K562 (cell line): Measurements from ENCODE around the gene SLC2A4. TPM values are rescaled to one million over a fixed set of nuclear protein-coding genes. Genes with fewer than 3 reads are reported as not detected.

Source experiments
- ARID2 ChIP-seq: fragments of 450-650 bp; IDR thresholded peaks from 2 replicates; pipeline ENCODE4 v1.6.1; 2017; ENCODE audit warnings: antibody characterized with exemption, mild to moderate bottlenecking
- EP300 ChIP-seq: IDR thresholded peaks from 2 replicates; pipeline ENCODE4 v1.6.1; 2012; ENCODE audit warnings: low read length, improper control_type of control experiment
- KDM4B ChIP-seq, 2 experiments: fragments of 450-650 bp in 1 of 2; sonication (generic) in 1 of 2; IDR thresholded peaks; 2 replicates each; pipeline ENCODE4 v1.6.1; 2016 to 2017; ENCODE audit warnings: borderline replicate concordance in 2 of 2, antibody characterized with exemption in 1 of 2, low read depth in 1 of 2, mild to moderate bottlenecking in 1 of 2
- MYC ChIP-seq, 2 experiments: fragments of 250-450 bp in 1 of 2; sonication (Bioruptor Pico) in 1 of 2; IDR thresholded peaks; 2 replicates each; pipeline versions ENCODE4 v1.5.1 to v1.6.1; 2012 to 2021; ENCODE audit warnings: low read depth in 2 of 2, borderline replicate concordance in 1 of 2, improper control_type of control experiment in 1 of 2, low read length in 1 of 2, mild to moderate bottlenecking in 1 of 2, moderate library complexity in 1 of 2
- NEUROD1 ChIP-seq: fragments of 150-350 bp; IDR thresholded peaks from 2 replicates; pipeline ENCODE4 v1.6.1; 2014; ENCODE audit warnings: borderline replicate concordance, low read length, low read depth; ENCODE audit not compliant: partially characterized antibody
- NFIX ChIP-seq: fragments of 250-450 bp; sonication (Bioruptor Pico); IDR thresholded peaks from 2 replicates; pipeline ENCODE4 v1.4.0; 2020; ENCODE audit warnings: low read depth, mild to moderate bottlenecking, moderate library complexity
- PML ChIP-seq: IDR thresholded peaks from 2 replicates; pipeline ENCODE4 v1.6.1; 2012; ENCODE audit warnings: low read length, inconsistent platforms
- POLR2G ChIP-seq: fragments of 200-400 bp; formaldehyde crosslinking; IDR thresholded peaks from 2 replicates; pipeline ENCODE4 v1.6.1; 2017; ENCODE audit warnings: low read depth, mild to moderate bottlenecking, antibody characterized with exemption, low read length, moderate library complexity
- POLR3A ChIP-seq: IDR thresholded peaks from 2 replicates; pipeline ENCODE4 v1.6.1; 2011; ENCODE audit warnings: borderline replicate concordance, mild to moderate bottlenecking, moderate library complexity; ENCODE audit not compliant: insufficient read length, insufficient read depth; ENCODE audit errors: extremely low read depth
- RBFOX2 ChIP-seq: fragments of 200-400 bp; formaldehyde crosslinking; IDR thresholded peaks from 2 replicates; pipeline ENCODE4 v1.6.1; 2017; ENCODE audit warnings: low read depth, mild to moderate bottlenecking, low read length, moderate library complexity
- RCOR1 ChIP-seq, 2 experiments: IDR thresholded peaks; 2 replicates each; pipeline ENCODE4 v1.6.1; 2012; ENCODE audit warnings: low read depth in 2 of 2, low read length in 2 of 2, borderline replicate concordance in 1 of 2, improper control_type of control experiment in 1 of 2
- SMARCA4 ChIP-seq: fragments of 450-650 bp; IDR thresholded peaks from 2 replicates; pipeline ENCODE4 v1.6.1; 2016
- SUPT5H ChIP-seq: fragments of 450-650 bp; IDR thresholded peaks from 2 replicates; pipeline ENCODE4 v1.6.1; 2016
- TEAD1 ChIP-seq, 2 experiments: fragments of 450-650 bp in 1 of 2; sonication (generic) in 1 of 2; formaldehyde crosslinking; IDR thresholded peaks; 2 replicates each; pipeline versions ENCODE4 v1.4.0 to v1.8.0; 2020 to 2022; ENCODE audit warnings: mild to moderate bottlenecking in 2 of 2, missing genetic modification reagents in 1 of 2
- YY1 ChIP-seq, 3 experiments: IDR thresholded peaks; 2 replicates each; pipeline ENCODE4 v1.6.1; 2011; ENCODE audit warnings: low read length in 2 of 3, mild to moderate bottlenecking in 2 of 3, moderate library complexity in 2 of 3, borderline replicate concordance in 1 of 3, control low read depth in 1 of 3, low read depth in 1 of 3; ENCODE audit not compliant: insufficient read depth in 3 of 3, insufficient replicate concordance in 2 of 3, control insufficient read depth in 1 of 3, insufficient read length in 1 of 3; ENCODE audit errors: extremely low read depth in 1 of 3
- ZKSCAN1 ChIP-seq: fragments of 150-350 bp; IDR thresholded peaks from 2 replicates; pipeline ENCODE4 v1.6.1; 2016; ENCODE audit warnings: low read depth, low read length
- ZNF239 ChIP-seq: fragments of 250-450 bp; sonication (Bioruptor Pico); IDR thresholded peaks from 2 replicates; pipeline ENCODE4 v1.4.0; 2020; ENCODE audit warnings: mild to moderate bottlenecking
- ZNF354B ChIP-seq: fragments of 250-450 bp; sonication (Bioruptor Pico); IDR thresholded peaks from 2 replicates; pipeline ENCODE4 v1.4.0; 2020
- ZNF589 ChIP-seq: fragments of 200-800 bp; sonication (Bioruptor generic); IDR thresholded peaks from 2 replicates; pipeline ENCODE4 v1.6.1; 2016; ENCODE audit warnings: low read depth, missing genetic modification characterization, missing compliant biosample characterization
- polyA plus RNA-seq, 8 experiments: library from polyadenylated mRNA; depleted of rRNA in 4 of 8; stranded (reverse) in 5 of 8; unstranded in 3 of 8; fragments of >200 nt; fragmentation: Nextera tagmentation in 2 of 8; fragmentation: Illumina TruSeq in 1 of 8; extraction: Ambion mirVana in 2 of 8; extraction: Trizol in 1 of 8; gene quantifications; 2 replicates each; pipeline versions ENCODE4 v1.2.1 to v1.2.3, GENCODE V29; 2011 to 2014; ENCODE audit warnings: inconsistent platforms in 1 of 8, missing spikeins in 1 of 8
- total RNA-seq, 7 experiments: library from RNA; depleted of rRNA in 6 of 7; stranded (reverse); fragments of >200 nt in 6 of 7; fragmentation: Illumina TruSeq in 2 of 7; extraction: Trizol in 2 of 7; gene quantifications; 2 replicates each; pipeline versions ENCODE4 v1.2.1 to v1.2.3, GENCODE V29; 2011 to 2021; ENCODE audit warnings: low replicate concordance in 1 of 7
- TF ChIP-seq, protein P1 (sequence below), 3 experiments: IDR thresholded peaks in 2 of 3; conservative IDR thresholded peaks in 1 of 3; 2 replicates each; pipeline ENCODE4 v1.5.1; 2011 to 2012; ENCODE audit warnings: low read length in 3 of 3, mild to moderate bottlenecking in 3 of 3, control low read depth in 2 of 3, improper control_type of control experiment in 1 of 3, inconsistent platforms in 1 of 3, low read depth in 1 of 3, mixed read lengths in 1 of 3, moderate library complexity in 1 of 3; ENCODE audit not compliant: insufficient read depth in 2 of 3
- TF ChIP-seq, protein P2 (sequence below), 2 experiments: IDR thresholded peaks; 2 replicates each; pipeline ENCODE4 v1.6.1; 2012; ENCODE audit warnings: improper control_type of control experiment in 2 of 2, low read depth in 2 of 2, low read length in 2 of 2, borderline replicate concordance in 1 of 2

Gene SLC2A4
- total and polyA plus RNA-seq, 9 of the 15 experiments (the other 6 are each of a cell fraction or from before 2014, with no cell fraction given): 0.74 to 3.5 (median 1.6) TPM

DNA sequence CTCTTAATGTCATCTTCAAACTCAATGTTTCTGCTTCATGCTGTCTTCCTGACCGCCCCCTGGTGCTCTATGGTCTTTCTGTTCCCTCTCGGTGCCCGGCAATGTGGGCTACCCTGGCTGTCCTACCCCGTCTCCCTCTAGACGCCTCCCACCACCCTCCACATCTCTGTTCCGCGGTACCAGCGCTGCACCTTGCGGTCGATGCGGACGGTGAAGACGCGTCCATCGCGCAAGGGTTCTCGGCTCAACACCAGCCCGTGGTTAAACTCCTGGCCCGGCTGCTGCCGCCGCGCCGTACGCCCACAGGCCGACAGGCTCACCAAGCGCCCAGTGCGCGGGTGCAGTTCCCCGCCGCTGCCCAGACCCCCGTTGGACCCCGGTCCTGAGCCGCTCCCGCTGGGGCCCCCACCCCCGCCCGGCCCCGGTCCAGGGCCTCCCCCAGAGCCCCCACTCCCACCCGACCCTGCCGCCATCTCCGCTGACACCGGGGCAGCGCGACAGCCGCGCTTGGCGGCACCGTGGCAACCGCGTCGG lies 47.4 kb downstream of the SLC2A4 start, which contains the start of gene NEURL4 (continued):
- TF ChIP-seq RCOR1 (IDR thresholded peaks at IDR 0.05; ENCODE audit: borderline replicate concordance in 1 of 2, low read depth in 2 of 2, low read length in 2 of 2): no peak
- no peak for TF ChIP-seq PML
- no peak for TF ChIP-seq NEUROD1
- no peak for TF ChIP-seq ARID2
- no peak for TF ChIP-seq POLR3A
- no peak for TF ChIP-seq MYC (IDR thresholded peaks at IDR 0.05; ENCODE audit: low read depth, low read length)
- TF ChIP-seq MYC (CRISPR knock-in tag; IDR thresholded peaks at IDR 0.05; ENCODE audit: borderline replicate concordance, low read depth): no peak
- no peak for TF ChIP-seq EP300
- TF ChIP-seq, protein P1, sequence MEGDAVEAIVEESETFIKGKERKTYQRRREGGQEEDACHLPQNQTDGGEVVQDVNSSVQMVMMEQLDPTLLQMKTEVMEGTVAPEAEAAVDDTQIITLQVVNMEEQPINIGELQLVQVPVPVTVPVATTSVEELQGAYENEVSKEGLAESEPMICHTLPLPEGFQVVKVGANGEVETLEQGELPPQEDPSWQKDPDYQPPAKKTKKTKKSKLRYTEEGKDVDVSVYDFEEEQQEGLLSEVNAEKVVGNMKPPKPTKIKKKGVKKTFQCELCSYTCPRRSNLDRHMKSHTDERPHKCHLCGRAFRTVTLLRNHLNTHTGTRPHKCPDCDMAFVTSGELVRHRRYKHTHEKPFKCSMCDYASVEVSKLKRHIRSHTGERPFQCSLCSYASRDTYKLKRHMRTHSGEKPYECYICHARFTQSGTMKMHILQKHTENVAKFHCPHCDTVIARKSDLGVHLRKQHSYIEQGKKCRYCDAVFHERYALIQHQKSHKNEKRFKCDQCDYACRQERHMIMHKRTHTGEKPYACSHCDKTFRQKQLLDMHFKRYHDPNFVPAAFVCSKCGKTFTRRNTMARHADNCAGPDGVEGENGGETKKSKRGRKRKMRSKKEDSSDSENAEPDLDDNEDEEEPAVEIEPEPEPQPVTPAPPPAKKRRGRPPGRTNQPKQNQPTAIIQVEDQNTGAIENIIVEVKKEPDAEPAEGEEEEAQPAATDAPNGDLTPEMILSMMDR (IDR thresholded peaks at IDR 0.05 in 2 of 3, conservative IDR thresholded peaks at IDR 0.05 in 1 of 3; ENCODE audit: insufficient read depth in 2 of 3, low read depth in 1 of 3, low read length in 3 of 3): no peak
- TF ChIP-seq SMARCA4: no peak
- TF ChIP-seq RBFOX2: 0 out of 2 replicates have a peak, but pooled peaks have one; percentile 47
- TF ChIP-seq, protein P2, sequence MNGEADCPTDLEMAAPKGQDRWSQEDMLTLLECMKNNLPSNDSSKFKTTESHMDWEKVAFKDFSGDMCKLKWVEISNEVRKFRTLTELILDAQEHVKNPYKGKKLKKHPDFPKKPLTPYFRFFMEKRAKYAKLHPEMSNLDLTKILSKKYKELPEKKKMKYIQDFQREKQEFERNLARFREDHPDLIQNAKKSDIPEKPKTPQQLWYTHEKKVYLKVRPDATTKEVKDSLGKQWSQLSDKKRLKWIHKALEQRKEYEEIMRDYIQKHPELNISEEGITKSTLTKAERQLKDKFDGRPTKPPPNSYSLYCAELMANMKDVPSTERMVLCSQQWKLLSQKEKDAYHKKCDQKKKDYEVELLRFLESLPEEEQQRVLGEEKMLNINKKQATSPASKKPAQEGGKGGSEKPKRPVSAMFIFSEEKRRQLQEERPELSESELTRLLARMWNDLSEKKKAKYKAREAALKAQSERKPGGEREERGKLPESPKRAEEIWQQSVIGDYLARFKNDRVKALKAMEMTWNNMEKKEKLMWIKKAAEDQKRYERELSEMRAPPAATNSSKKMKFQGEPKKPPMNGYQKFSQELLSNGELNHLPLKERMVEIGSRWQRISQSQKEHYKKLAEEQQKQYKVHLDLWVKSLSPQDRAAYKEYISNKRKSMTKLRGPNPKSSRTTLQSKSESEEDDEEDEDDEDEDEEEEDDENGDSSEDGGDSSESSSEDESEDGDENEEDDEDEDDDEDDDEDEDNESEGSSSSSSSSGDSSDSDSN (IDR thresholded peaks at IDR 0.05; ENCODE audit: borderline replicate concordance in 1 of 2, low read depth in 2 of 2, low read length in 2 of 2): 0 out of 4 replicates have a peak, but pooled peaks of 1 of the 2 experiments have one; percentile 46
- TF ChIP-seq YY1 (IDR thresholded peaks at IDR 0.05; ENCODE audit: borderline replicate concordance in 1 of 3, control insufficient read depth in 1 of 3, extremely low read depth in 1 of 3, insufficient read depth in 3 of 3, insufficient read length in 1 of 3, insufficient replicate concordance in 2 of 3, low read depth in 1 of 3, low read length in 2 of 3): peak in 1 of 3 experiments; percentile 71
- 0 out of 4 replicates have a peak, but pooled peaks of 1 of the 2 experiments have one; percentile 9 for TF ChIP-seq TEAD1 (CRISPR knock-in tag; IDR thresholded peaks at IDR 0.05)
- no peak for TF ChIP-seq NFIX (CRISPR knock-in tag)
- TF ChIP-seq KDM4B (IDR thresholded peaks at IDR 0.05; ENCODE audit: borderline replicate concordance in 2 of 2, low read depth in 1 of 2): no peak
- no peak for TF ChIP-seq SUPT5H
- no peak for TF ChIP-seq ZNF354B (CRISPR knock-in tag)
- TF ChIP-seq ZNF239: no peak
- no peak for TF ChIP-seq ZKSCAN1
- TF ChIP-seq ZNF589 (CRISPR knock-in tag): no peak
- peak; percentile 65; the same call in 1 of the 2 replicates for TF ChIP-seq POLR2G
